Measurements from ENCODE around the gene PICK1.

GRCh38 chr22:38108561-38109319, 51.5 kb downstream of the PICK1 start:
- no peak for TF ChIP-seq CTCF (IDR thresholded peaks at IDR 0.05)
- TF ChIP-seq EP300 (IDR thresholded peaks at IDR 0.05): no peak
- no peak for TF ChIP-seq POLR2A (IDR thresholded peaks at IDR 0.05)

Measured in ovary (tissue), 3 donors.